ENCODE results near the gene RNU5B-1. TPM values are rescaled to one million over a fixed set of nuclear protein-coding genes. Genes with fewer than 3 reads are reported as not detected.

Gene RNU5B-1
- total and polyA plus RNA-seq, 7 donors: 12.8 to 34.0 (median 13.9) TPM; not detected in 4

GRCh38 chr15:65329288-65329983 lies 25.0 kb downstream of the RNU5B-1 start:
- Histone ChIP-seq H3K4me3 (no peak overlapping the region), H3K9me3 (no peaks in the 10 kb centered on the region), H3K4me1 (no peaks in the 10 kb centered on the region), H3K27ac (no peak overlapping the region), H3K36me3 (ENCODE audit: insufficient read depth in 1 of 2, low read depth in 1 of 2) (no peaks in the 10 kb centered on the region), H3K27me3 (ENCODE audit: insufficient read depth in 3 of 3, low read length in 2 of 3) (no peaks in the 10 kb centered on the region)
- no peak for TF ChIP-seq CTCF (IDR thresholded peaks at IDR 0.05)
- WGBS, 3 donors: 94 to 95% (median 94%) methylated on average over 20 to 21 of the region's 21 CpGs
- peak in 1 of 2 donors; percentile 25 for DNase-seq
- no peak for ATAC-seq
- intact Hi-C loops (cut with DNase I): no loop called here

- H3K27me3 ChIP-seq (ENCODE audit: insufficient read depth in 3 of 3, low read length in 2 of 3): no peaks in the 10 kb centered on the region
- ATAC-seq: peak in 1 of 4 donors; percentile 34
- H3K27ac ChIP-seq: no peak overlapping the region
- peak in 1 of 2 donors; percentile 39 for DNase-seq
- no peak for TF ChIP-seq CTCF (IDR thresholded peaks at IDR 0.05)
- intact Hi-C loops (cut with DNase I): no loop called here
- 74 to 83% (median 76%) methylated on average over 18 of the region's 18 CpGs for WGBS, 3 donors
- H3K4me3 ChIP-seq: no peak overlapping the region
- H3K36me3 ChIP-seq (ENCODE audit: insufficient read depth in 1 of 2, low read depth in 1 of 2): no peaks in the 10 kb centered on the region
- no peaks in the 10 kb centered on the region for H3K4me1 ChIP-seq
- no peaks in the 10 kb centered on the region for H3K9me3 ChIP-seq
Measured at GRCh38 chr15:65329984-65330735, 25.7 kb downstream of the RNU5B-1 start.

- no peak for ATAC-seq
- no peaks in the 10 kb centered on the region for H3K4me1 ChIP-seq
- H3K4me3 ChIP-seq: no peak overlapping the region
- H3K27me3 ChIP-seq (ENCODE audit: insufficient read depth in 3 of 3, low read length in 2 of 3): no peaks in the 10 kb centered on the region
- no peaks in the 10 kb centered on the region for H3K36me3 ChIP-seq (ENCODE audit: insufficient read depth in 1 of 2, low read depth in 1 of 2)
- no peak overlapping the region for H3K27ac ChIP-seq
- peak in 1 of 2 donors; percentile 47 for DNase-seq
- intact Hi-C loops (cut with DNase I): no loop called here
- no peaks in the 10 kb centered on the region for H3K9me3 ChIP-seq
- WGBS, 3 donors: 93 to 94% (median 94%) methylated on average over 22 of the region's 22 CpGs
- TF ChIP-seq CTCF (IDR thresholded peaks at IDR 0.05): no peak
Measured at GRCh38 chr15:65330934-65331645, 26.6 kb downstream of the RNU5B-1 start.

GRCh38 chr15:65331811-65332210 lies 27.3 kb downstream of the RNU5B-1 start:
- TF ChIP-seq CTCF (IDR thresholded peaks at IDR 0.05): no peak
- Histone ChIP-seq H3K9me3 (no peaks in the 10 kb centered on the region), H3K36me3 (ENCODE audit: insufficient read depth in 1 of 2, low read depth in 1 of 2) (no peaks in the 10 kb centered on the region), H3K4me3 (no peak overlapping the region), H3K4me1 (no peaks in the 10 kb centered on the region), H3K27ac (no peak overlapping the region), H3K27me3 (ENCODE audit: insufficient read depth in 3 of 3, low read length in 2 of 3) (no peaks in the 10 kb centered on the region)
- ATAC-seq (no peak), DNase-seq (peak in 1 of 2 donors; percentile 20)
- 61 to 91% (median 77%) methylated on average over 6 to 7 of the region's 7 CpGs for WGBS, 3 donors
- intact Hi-C loops (cut with DNase I): no loop called here
